ENCODE results near the gene WBP1L. TPM values are rescaled to one million over a fixed set of nuclear protein-coding genes. Genes with fewer than 3 reads are reported as not detected.

The WBP1L gene
- total RNA-seq, 1 donor from 2014 or later = 30.7 TPM

- Mint-ChIP-seq H3K4me3 (ENCODE audit: low read depth) (no peak overlapping the region), H3K27me3 (no peaks in the 10 kb centered on the region), H3K27ac (no peak overlapping the region), H3K9me3 (ENCODE audit: low read depth) (no peaks in the 10 kb centered on the region), H3K4me1 (ENCODE audit: low read depth) (peaks cover 25% of the 10 kb centered on the region), H3K36me3 (ENCODE audit: insufficient read depth) (peaks cover 13% of the 10 kb centered on the region)
- DNase-seq (ENCODE audit: low spot score, unreplicated experiment) = no peak
- TF ChIP-seq CTCF (IDR thresholded peaks at IDR 0.05; ENCODE audit: unreplicated experiment) = no peak
Observed at GRCh38 chr10:102813017-102813541, 69.3 kb downstream of the WBP1L start.

- DNase-seq (ENCODE audit: low spot score, unreplicated experiment) = no peak
- Mint-ChIP-seq H3K36me3 (ENCODE audit: insufficient read depth) (peaks cover 13% of the 10 kb centered on the region), H3K4me3 (ENCODE audit: low read depth) (no peak overlapping the region), H3K27me3 (no peaks in the 10 kb centered on the region), H3K9me3 (ENCODE audit: low read depth) (no peaks in the 10 kb centered on the region), H3K27ac (peak overlapping the region; percentile 77), H3K4me1 (ENCODE audit: low read depth) (peaks cover 25% of the 10 kb centered on the region)
- TF ChIP-seq CTCF (IDR thresholded peaks at IDR 0.05; ENCODE audit: unreplicated experiment) = no peak
Observed at GRCh38 chr10:102813734-102814452, 70.1 kb downstream of the WBP1L start.

- H3K9me3 Mint-ChIP-seq (ENCODE audit: low read depth) = no peaks in the 10 kb centered on the region
- no peak overlapping the region for H3K4me3 Mint-ChIP-seq (ENCODE audit: low read depth)
- H3K27ac Mint-ChIP-seq = peak overlapping the region; percentile 77
- no peak for DNase-seq (ENCODE audit: low spot score, unreplicated experiment)
- peaks cover 25% of the 10 kb centered on the region for H3K4me1 Mint-ChIP-seq (ENCODE audit: low read depth)
- no peaks in the 10 kb centered on the region for H3K27me3 Mint-ChIP-seq
- peaks cover 13% of the 10 kb centered on the region for H3K36me3 Mint-ChIP-seq (ENCODE audit: insufficient read depth)
- TF ChIP-seq CTCF (IDR thresholded peaks at IDR 0.05; ENCODE audit: unreplicated experiment) = no peak
Observed at GRCh38 chr10:102814453-102814871, 70.7 kb downstream of the WBP1L start.

- peak overlapping the region; percentile 77 for H3K27ac Mint-ChIP-seq
- no peaks in the 10 kb centered on the region for H3K9me3 Mint-ChIP-seq (ENCODE audit: low read depth)
- peaks cover 10% of the 10 kb centered on the region for H3K36me3 Mint-ChIP-seq (ENCODE audit: insufficient read depth)
- peaks cover 25% of the 10 kb centered on the region for H3K4me1 Mint-ChIP-seq (ENCODE audit: low read depth)
- no peaks in the 10 kb centered on the region for H3K27me3 Mint-ChIP-seq
- H3K4me3 Mint-ChIP-seq (ENCODE audit: low read depth) = peak overlapping the region; percentile 3
- DNase-seq (ENCODE audit: low spot score, unreplicated experiment) = no peak
- no peak for TF ChIP-seq CTCF (IDR thresholded peaks at IDR 0.05; ENCODE audit: unreplicated experiment)
Observed at GRCh38 chr10:102814873-102815661, 71.3 kb downstream of the WBP1L start.

GRCh38 chr10:102815790-102816549 lies 72.2 kb downstream of the WBP1L start:
- Mint-ChIP-seq H3K36me3 (ENCODE audit: insufficient read depth) (peaks cover 8% of the 10 kb centered on the region), H3K27ac (no peak overlapping the region), H3K9me3 (ENCODE audit: low read depth) (no peaks in the 10 kb centered on the region), H3K27me3 (no peaks in the 10 kb centered on the region), H3K4me3 (ENCODE audit: low read depth) (no peak overlapping the region), H3K4me1 (ENCODE audit: low read depth) (peaks cover 25% of the 10 kb centered on the region)
- no peak for TF ChIP-seq CTCF (IDR thresholded peaks at IDR 0.05; ENCODE audit: unreplicated experiment)
- DNase-seq (ENCODE audit: low spot score, unreplicated experiment) = no peak
